ENCODE results near the gene NPAS4.
"Not testable (repeated sequence)": the region's sequence is repeated elsewhere in the genome, so short reads cannot be mapped to it uniquely, and the experiment has no call there.

NPAS4 gene

DNA sequence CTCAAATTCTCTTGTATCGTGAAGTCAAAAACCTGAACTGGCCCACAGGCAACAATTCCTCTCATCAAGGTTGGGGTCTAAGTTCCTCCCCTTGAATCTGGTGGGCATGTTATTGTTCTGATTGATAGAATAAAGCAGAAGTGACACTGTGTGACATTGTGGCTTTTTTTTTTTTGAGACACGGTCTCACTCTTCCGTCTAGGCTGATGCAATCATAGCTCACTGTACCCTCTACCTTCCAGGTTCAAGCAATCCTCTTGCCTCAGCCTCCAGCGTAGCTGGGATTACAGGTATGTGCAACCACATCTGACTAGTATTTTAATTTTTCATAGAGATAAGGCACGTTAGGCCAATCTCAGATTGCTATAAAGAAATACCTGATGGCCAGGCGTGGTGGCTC lies 37.0 kb downstream of the NPAS4 start:
- no peak for DNase-seq (ENCODE audit: low read depth)

DNA sequence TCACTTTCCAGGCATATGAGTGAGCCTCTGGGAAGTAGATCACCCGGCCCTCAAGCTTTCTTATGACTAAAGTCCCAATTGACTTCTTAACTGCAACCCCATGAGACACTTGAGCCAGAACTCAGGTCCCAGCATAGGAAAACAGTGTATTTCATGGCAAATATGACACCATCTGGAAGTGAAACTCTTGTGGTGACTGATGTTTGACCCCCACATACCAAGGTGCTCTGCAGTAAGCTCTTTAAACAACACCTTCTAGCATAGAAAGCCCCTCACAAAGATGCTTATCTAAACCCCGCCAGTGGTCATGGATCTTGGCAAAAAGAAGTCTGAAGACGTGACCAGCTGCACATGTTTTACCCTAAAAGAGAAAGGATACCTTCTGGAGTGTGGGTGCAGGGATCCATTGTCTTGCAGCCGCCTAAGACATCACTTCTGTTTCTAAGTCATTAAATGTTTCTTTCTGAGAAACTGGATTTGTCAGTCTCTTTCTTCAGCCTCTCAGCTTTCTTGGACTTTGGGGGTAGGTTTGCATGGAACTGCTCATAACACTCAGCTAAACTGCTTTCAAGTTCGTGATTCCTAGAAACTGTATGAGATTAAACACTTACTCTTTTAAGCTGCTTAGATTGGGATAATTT lies 38.4 kb downstream of the NPAS4 start:
- DNase-seq (ENCODE audit: low read depth) = peak; percentile 22

DNA sequence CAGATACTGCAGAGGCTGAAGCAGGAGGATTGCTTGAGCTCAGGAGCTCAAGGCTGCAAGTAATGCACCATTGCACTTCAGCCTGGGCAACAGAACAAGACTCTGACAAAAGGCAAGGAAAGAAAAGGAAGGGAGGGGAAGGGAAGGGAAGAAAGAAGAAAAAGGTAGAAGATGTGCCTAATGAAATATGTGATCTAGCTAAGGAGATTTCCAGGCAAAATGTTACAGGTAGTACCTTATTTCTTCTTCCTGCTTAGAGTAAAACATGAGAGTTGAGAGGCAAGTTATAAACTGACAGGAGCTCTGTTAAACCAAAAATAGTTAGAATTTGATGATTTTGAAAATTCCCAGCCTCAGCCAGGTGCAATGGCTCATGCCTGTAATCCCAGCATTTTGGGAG lies 41.2 kb downstream of the NPAS4 start:
- DNase-seq (ENCODE audit: low read depth) = no peak

DNA sequence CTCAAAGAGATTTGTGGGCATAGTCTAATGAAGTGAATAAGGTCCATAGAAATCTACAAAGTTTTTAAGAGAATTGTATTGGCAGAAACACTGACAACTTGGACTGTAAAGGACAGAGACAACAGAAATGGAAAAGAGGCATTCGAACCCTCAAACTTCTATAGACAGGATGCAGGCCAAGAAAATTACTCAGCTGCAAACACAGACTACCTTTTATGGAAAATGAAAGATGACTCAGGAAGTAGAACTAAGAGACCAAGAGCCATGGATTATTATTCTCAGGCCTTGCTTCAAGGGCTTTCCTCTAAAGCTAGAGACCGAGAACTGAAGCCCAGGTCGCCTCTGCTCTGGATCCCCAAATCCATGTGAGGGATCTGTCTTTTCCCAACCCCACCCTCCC lies 42.1 kb downstream of the NPAS4 start:
- no peak for DNase-seq (ENCODE audit: low read depth)

DNA sequence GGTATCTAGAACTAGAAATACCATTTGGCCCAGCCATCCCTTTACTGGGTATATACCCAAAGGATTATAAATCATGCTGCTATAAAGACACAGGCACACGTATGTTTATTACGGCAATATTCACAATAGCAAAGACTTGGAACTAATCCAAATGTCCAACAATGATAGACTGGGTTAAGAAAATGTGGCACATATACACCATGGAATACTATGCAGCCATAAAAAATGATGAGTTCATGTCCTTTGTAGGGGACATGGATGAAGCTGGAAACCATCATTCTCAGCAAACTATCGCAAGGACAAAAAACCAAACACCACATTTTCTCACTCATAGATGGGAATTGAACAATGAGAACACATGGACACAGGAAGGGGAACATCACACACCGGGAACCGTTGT lies 43.3 kb downstream of the NPAS4 start:
- not testable (repeated sequence) for DNase-seq (ENCODE audit: low read depth)

DNA sequence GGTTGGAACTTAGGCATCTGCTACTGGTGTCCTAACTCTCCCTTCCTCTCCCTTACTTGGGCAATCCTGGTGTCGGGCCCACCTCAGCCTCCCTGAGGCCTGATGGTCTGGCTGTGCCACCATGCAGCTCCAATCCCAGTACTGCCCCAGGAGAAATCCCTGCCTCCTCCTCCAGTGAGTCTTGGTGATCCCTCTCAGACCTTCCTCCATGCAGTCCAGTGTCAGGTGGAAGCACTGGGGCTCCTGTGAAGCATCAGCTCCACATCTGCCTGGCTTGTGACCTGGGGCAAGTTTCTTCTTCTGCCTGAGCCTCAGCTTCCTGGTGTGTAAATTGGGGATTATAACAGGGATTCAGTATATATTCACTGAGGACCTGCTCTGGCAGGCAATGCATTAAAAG lies 44.1 kb downstream of the NPAS4 start:
- no peak for DNase-seq (ENCODE audit: low read depth)

DNA sequence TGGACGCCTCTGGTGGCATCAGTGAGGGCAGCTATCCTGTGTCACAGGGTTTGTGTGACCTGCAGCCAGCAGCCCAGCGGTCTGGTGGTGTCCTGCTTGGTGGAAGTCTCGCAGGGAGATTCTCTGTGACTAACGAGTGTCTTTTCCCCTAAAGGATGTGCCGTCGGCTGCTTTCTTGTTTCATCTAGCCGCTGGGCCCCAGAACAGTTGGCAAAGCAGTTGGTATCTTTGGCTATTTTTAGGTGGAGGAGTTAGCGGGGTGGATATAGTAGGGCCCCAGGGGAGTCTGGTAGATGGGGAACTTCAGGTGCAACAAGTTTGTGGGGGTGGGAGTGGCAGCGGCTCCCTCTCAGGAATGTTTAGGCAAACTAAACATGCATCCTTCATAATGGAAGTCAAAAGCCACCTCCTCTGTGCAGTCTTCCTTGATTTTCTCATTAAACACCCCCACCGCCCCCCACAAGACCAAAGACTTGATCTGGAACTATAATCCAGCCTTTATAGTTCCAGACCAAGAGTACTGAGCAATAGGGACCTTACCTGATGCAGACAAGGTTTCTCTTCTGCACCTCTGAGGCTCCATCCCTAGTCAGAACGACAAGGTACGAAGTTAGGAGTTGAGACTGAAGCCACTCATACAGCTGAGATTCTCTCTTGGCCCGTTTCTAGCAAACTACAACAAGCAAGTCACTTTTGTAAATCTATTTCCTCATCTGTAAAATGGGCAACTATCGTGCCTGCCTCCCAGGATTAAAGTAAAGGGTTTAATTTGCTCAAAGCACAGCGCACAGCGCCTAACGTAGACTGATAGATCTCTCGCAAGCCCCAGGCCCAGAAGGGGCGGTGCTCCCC lies 44.8 kb downstream of the NPAS4 start:
- no peak for DNase-seq (ENCODE audit: low read depth)

DNA sequence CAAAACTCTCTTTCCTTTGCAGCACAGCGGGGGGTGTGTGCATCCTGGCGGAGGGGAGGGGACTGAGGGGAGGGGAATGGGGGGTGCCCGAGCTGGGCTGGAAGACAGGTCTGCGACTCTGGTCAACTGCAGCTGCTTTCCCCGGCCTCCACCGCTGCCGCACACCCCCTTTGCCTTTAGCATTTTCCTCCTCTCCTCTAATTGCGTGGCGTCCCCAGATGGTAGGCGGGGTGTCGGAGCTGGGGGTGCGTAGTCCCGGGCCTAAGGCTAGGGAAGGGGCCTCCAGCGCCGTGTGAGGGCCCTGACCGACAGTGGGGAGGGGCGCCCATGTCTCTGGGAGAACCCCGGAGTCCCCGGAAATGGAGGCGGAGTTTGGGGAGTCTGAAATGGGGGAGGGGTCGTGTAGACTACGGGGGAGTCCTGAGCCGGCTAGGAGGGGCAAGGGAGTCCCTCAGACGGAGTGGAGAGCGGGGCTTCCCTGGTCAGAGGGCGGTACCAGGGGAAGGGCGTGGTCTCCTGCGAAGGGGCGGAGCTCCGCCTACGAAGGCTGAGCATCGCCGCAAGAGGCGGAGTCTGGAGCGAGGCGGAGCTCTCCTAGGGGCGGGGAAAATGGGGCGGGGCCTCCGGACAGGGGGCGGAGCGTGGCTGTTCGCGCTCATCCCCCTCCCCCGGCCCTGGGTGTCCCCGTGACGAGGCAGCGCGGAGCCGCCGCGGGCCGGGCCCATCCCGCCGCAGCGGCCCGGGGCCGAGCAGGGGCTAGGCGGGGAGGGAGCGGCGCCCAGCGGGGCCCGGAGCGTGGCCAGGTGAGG lies 45.6 kb downstream of the NPAS4 start, which contains the start of gene PELI3:
PELI3 (plus strand) TSS at position 681 of the 809 bp plus-strand sequence. CDS start 1,224 bp downstream, outside the sequence.
- DNase-seq (ENCODE audit: low read depth) = peak; percentile 92

DNA sequence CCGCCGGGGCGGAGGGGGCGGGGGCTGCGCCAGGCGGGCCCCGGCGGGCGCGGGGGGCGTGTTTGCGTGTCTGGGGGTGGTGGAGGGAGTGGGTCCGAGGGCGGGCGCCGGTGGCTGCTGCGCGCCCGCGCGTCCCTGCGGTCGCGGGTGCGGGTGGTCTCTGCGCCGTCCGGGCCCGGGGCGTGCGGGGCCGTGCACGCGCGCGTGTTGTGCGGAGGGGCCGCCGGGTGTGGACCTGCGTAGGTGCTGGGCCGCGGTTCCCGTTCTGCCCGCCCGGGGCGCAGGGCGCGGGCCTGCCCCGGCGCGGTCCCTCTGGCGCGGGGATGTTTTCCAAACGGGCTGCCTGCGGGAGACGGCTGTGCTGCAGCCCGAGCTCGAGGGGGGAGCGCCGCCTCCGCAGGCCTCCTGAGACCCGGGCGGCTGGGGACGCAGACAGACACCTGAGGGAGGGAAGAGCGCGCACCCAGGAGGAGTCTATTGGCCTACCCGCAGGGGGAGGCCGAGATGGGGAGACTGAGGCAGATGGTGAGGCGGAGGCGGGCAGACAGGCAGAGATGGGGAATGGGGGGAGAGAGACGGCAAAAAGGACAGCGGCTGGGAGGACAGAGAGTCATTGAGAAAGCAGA lies 46.3 kb downstream of the NPAS4 start:
- peak; percentile 53 for DNase-seq (ENCODE audit: low read depth)

DNA sequence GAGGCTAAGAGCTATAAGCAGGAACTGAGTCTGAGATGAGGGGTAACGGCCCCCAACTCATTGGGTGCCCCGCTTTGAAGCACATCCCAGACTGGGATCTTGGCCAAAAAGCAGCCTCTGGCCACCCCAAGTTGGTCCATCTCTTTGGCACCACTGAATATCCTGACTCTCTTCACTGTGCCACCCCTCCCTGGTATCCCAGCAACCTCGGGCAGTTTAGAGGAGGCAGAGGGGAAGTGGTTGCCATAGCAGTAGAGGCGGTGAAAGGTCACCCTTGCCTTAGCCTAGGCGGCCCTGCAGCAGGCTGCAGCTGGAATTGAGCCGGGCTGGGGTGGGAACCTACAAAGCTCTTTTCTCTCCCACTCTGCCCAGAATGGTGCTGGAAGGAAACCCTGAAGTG lies 46.9 kb downstream of the NPAS4 start:
- DNase-seq (ENCODE audit: low read depth) = peak; percentile 29

DNA sequence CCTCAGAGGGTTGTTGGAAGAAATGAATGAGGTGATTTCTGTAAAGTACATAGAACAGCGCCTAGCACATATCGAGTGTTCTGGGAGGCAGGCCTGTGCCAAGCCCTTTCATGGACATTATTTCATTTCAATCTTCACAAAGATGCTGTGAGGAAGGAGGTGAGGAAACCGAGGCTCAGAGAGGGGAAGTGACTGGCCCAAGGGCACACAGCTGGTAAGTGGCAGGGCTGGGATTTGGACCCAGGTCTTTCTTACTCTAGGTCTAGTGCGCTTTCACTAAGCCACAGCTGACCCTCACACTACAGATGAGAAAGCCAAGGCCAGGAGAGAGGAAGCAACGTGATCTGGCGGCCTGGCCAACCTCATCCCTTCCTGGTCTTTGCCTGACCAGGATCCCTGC lies 47.9 kb downstream of the NPAS4 start:
- DNase-seq (ENCODE audit: low read depth) = no peak

DNA sequence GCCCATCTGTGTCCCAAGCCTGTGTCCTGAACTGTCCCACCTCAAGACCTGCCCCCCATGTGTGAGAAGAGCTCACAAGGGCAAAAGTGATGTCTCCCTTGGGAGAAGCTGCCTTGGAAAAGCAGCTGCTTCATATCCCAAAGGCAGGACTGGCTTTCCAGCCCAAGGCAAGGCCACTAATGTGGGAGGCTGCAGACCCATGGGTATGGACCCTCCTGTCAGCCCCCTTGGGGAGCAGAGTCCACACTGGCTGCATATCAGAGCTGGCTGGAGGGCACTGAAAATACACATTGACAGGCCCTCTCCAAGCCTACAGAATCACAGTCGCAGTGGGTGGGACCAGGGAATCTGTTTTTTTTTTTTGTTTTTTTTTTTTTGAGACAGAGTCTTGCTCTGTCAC lies 48.6 kb downstream of the NPAS4 start:
- DNase-seq (ENCODE audit: low read depth) = no peak

DNA sequence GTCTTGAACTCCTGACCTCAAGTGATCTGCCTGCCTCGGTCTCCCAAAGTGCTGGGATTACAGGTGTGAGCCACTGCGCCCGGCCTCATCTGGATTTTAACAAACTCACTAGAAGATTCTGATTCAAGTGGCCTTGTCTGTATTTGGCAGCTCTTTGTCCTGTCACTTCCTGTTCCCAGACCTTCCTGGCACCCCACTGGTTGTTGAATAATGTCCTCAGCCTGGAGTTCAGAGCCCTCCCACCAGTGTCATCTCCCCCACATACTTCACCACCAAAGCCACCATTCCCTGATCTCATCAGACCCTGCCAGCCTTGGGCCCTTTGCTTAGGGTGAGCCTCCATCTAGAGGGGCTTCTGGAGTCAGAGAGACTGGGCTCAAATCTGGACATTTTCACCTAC lies 49.2 kb downstream of the NPAS4 start:
- DNase-seq (ENCODE audit: low read depth) = peak; percentile 28

DNA sequence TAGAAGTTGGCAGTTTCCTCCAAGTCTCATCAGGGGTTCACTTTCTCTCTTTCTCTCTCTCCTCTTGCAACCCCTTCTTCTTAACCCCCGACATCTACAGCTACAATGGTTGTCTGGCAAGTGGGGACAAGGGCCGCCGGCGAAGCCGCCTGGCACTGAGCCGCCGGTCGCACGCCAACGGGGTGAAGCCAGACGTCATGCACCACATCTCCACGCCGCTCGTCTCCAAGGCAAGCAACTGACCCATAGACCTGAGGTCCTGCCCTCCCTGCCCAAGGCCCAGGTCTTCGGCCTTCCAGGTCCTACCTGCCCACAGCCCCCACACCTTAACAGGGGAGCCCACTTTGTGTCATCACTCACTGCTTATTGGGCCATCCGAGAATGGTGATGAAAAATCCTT lies 50.3 kb downstream of the NPAS4 start:
- DNase-seq (ENCODE audit: low read depth) = no peak

DNA sequence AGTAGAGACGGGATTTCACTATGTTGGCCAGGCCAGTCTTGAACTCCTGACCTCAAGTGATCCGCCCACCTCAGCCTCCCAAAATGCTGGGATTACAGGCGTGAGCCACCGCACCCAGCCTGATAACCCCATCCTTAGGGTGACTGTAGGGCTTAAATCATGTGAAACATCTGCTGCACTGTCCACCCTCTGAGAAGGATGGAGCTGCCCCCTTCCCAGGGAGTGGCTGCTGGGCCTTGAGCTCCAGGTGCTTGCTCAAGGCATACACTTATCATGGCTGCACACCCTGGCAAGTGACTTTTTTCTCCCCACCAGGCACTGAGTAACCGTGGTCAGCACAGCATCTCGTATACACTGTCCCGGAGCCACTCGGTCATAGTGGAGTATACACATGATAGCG lies 51.2 kb downstream of the NPAS4 start:
- no peak for DNase-seq (ENCODE audit: low read depth)

DNA sequence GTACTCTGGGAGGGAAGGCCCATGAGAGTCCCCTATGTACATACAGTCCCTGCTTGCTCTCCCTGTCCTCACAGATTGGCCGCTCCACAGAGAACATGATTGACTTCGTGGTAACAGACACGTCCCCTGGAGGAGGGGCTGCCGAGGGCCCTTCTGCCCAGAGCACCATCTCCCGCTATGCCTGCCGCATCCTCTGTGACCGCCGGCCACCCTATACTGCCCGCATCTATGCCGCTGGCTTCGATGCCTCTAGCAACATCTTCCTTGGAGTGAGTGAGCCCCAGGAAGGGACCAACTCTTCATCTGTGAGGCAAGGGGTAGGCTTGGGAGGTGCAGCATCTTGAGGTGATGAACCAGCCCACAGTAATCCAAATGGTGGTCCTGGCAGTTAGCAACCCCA lies 52.3 kb downstream of the NPAS4 start:
- no peak for DNase-seq (ENCODE audit: low read depth)

DNA sequence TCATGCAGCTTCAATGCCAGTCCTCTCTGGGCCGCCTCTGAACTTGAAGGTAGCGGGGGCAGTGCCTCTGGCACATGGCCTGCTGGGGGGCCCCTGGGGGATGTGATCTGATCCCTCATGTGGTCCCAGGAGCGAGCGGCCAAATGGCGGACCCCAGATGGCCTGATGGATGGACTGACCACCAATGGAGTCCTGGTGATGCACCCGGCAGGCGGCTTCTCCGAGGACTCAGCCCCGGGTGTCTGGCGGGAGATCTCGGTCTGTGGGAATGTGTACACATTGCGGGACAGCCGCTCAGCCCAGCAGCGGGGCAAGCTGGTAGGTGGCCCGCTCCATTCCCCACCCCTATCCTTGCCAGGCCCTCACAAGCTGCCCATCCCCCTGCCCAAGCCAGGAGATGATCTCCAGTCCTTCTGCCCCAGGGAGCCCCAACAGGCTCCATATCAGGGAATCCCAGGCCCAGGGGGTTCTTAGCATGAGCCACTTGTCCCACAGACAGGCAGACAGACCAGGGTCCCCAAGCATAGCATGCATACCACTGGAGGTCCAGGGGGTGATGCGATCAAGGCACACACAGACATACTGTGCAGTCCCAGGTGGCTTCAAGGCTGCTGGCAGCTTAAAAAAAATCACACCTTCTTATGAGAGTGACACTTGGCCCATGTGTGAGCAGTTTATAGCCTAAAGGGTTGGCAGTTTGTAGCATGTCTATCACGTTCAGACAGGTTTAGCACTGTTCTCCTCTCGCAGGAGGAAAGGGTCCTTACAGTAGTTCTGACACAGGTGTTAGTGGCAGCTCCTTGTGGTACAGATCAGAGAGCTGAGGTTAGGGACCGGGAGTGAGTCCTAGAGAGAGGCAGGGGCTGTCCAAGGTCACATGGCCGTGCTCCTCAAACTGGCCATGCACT lies 53.0 kb downstream of the NPAS4 start:
- DNase-seq (ENCODE audit: low read depth) = no peak

DNA sequence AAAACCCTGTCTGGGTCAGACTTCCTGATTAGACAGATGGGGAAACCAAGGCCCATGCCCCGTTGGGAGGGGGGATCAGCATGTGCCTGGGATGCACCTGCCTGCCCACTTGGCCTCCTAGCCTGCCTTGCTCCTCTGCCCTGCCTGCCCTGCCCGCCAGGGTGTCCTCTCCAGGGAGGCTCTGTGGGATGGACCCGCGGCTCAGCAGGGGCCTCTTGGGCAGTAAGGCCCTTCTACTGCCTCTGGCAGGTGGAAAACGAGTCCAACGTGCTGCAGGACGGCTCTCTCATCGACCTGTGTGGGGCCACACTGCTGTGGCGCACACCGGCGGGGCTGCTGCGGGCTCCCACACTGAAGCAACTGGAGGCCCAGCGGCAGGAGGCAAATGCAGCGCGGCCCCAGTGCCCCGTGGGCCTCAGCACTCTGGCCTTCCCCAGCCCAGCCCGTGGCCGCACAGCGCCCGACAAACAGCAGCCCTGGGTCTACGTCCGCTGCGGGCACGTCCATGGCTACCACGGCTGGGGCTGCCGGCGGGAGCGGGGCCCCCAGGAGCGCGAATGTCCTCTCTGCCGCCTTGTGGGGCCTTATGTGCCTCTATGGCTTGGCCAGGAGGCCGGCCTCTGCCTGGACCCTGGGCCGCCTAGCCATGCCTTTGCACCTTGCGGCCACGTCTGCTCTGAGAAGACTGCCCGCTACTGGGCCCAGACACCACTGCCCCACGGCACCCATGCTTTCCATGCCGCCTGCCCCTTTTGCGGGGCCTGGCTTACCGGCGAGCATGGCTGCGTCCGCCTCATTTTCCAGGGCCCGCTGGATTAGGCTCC lies 54.7 kb downstream of the NPAS4 start:
- DNase-seq (ENCODE audit: low read depth) = no peak

Data from EH (cell line).